Right lung (tissue), 5 donors: Measurements from ENCODE around the gene CCNK. TPM values are rescaled to one million over a fixed set of nuclear protein-coding genes. Genes with fewer than 3 reads are reported as not detected.

Experiments used
- DNase-seq, 2 donors: peaks; one replicate each; pipeline ENCODE4 v3.0.0-alpha.2; 2013
- polyA plus RNA-seq, 5 donors: library from polyadenylated mRNA; unstranded; fragments of 120-200 nt; gene quantifications; one replicate each; pipeline versions ENCODE4 v1.2.1 to v1.2.3, GENCODE V29; 2013; ENCODE audit warnings: inconsistent platforms in 1 of 5, low replicate concordance in 1 of 5; ENCODE audit not compliant: insufficient read length in 5 of 5, insufficient read depth in 1 of 5

CCNK gene
- polyA plus RNA-seq, 5 donors, result 38.0 to 48.6 (median 43.6) TPM

DNA sequence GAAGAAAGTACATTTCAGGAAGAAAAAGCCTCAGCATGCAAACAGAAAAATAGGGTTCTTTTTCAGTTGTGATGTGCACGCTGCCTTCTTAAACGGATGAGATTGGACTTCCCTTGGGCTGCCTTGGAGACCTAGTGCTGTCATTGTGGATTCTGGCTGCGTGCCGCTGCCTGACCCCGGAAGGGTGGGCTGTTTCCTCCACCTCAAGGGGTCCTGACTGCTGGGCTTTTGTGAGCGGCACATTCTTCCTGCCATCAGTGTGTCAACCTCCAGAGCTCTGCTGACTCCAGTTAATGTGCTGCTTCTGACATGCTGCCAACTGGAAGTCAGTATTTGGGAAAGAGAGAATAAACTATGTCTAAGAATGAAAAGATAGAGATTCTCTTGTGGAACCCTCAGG lies 25.1 kb downstream of the CCNK start:
- DNase-seq, result no peak

DNA sequence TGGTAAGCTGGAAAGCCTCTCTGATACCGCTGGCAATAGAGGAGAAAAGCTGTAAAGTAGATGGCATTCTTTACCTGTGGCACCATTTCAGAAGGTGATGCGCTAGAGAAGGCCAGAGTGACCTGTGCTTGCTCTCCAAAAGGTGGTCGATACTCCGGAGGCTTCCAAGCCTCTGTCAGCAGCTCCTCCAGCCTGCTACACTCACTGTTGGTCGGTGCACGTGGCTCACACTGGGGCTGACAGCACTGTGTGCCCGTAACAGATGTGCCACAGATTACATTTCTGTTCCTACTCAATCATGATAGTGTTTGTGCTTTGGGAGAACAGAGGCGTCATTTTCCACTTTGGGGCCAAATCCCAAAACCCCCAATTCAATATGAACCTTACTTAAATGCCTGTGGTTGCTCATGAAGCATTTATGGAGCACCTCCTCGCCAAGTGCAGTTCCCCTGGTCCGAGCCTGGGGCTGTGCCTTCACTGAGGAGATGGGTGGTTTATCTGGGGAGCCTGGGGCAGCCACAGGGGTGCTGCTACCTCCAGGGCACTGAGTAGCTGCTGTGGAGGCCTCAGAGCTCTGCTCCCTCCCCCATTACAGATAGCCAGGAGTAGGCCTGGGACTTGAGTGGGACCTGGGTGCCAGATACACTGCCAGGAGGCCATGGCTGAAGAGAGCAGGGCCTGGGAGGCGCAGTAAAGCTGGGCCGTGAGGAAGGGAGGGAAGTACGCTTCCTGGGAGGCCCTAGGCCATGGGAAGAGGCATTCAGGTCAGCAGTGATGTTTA lies 26.8 kb downstream of the CCNK start:
- no peak for DNase-seq

GRCh38 chr14:99508896-99509629 lies 27.9 kb downstream of the CCNK start:
- no peak for DNase-seq

- DNase-seq, result no peak
These were observed 28.8 kb downstream of the CCNK start for GRCh38 chr14:99509871-99510555.

GRCh38 chr14:99510556-99511139 lies 29.4 kb downstream of the CCNK start:
- no peak for DNase-seq

- no peak for DNase-seq
These were observed 30.4 kb downstream of the CCNK start for GRCh38 chr14:99511421-99512109.

DNA sequence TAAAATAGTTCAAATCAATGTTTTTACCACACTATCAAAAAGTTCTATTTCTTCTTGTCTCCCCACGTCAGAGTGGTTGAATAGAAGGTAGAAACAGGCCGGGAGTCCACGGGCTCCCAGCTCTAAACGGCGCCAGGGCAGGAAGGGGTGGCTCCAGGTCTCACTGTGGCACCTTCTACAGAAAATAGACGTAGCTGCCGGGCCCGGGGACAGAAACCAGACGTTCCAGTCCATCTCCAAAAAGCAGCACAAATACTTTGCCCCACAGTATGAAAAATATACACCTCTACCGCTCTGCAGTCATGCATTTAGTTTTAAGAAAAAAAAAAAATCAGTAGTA lies 30.9 kb downstream of the CCNK start:
- DNase-seq, result no peak

GRCh38 chr14:99512571-99513182 lies 31.5 kb downstream of the CCNK start:
- DNase-seq, result no peak

DNA sequence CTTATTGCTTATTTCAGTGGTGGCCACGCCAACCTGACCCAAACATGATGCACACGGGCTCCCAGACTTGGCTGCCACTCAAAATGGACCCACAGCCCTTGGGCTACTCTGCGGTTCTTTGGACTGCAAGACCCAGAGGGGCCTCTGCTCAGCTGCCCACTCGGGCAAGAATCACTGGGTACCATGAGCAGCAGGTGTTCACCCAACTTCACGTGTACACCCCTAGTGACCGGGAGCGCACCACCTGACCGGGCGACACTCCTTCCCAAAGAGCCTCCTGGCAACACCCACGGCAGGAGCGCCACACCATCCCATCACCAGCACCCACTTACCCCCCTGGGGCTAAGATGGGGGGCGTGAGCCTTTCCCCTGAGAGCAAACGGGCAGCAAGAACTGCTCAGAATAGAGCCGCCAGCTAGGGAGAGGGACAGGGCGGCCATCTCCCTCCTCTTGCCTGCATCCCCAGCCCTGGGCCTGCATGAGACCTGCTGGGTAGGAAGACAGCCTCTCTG lies 32.0 kb downstream of the CCNK start:
- no peak for DNase-seq

- no peak for DNase-seq
These were observed 32.8 kb downstream of the CCNK start for GRCh38 chr14:99513946-99514551.

GRCh38 chr14:99514552-99515300 lies 33.5 kb downstream of the CCNK start:
- DNase-seq, result no peak

DNA sequence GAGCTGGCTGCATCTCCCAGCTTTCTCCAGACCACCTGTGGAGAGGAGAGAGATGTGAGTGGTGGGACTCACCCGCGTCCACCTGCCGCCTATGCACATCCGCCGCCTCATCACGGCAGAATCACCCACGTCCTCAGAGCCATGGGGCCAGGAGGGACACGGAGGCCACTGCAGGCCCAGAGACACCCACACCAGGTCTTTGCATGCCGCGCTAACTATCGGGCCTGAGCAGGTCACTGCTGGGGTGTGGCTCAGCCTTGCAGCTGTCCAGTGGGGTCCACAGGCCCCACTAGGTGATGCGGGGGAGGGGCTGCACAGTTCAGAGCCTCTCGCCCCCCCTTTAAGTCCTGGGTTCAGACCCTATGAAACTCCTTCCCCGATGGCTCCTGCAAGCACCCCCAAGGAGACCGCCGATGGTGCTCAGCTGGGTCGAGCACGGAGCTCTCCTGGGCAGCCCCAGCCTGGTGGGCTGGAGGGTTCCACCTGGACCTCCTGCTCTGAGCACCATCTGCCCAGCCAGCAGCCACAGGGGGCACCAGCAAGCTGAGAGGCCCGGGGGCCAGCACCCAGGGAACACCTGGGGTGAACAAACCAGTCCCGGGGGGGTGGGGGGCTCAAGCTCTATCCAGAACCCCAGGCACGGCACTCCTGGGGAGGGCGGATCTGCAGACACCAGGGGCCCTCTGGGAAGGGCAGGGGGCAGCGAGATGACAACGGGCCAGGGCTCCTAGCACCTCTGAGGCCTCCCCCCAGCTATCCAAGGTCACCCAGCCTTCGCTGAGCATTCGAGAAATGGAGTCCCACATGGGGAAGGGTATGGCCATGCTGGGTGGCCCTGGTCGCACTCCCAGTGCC lies 34.3 kb downstream of the CCNK start:
- no peak for DNase-seq

DNA sequence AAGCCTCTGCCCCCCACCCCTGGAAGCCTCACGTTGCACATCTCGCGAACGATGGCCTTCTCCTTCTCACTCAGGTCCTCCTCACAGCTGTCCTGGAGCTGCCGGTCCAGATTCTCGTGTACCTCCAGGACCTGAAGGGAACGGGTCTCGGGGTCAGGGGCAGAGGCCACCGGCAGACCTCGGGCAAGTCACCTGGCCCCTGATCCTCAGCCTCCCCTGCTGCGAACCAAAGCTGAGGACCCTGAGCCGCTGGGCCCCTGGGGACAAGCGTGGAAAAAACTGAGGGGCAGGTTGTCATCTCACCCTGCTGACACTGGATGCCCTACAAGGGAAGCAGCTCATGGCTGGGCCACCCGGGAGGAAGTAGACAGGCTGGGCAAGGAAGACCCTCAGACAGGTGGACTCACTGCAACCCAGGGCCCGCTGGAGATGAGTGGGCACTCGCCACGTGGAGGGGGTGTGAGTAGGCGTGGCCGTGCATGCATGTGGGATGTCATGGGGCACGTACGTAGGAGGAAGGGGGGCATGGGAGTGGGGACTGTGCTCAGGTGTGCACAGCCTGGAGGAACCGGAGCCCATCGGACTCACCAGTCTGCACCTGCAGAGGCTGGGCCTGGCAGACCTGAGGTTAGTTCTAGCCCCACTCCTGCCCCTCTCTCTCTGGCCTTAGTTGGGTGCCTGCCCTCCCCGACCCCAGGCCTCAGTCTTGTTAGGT lies 35.1 kb downstream of the CCNK start:
- DNase-seq, result no peak

DNA sequence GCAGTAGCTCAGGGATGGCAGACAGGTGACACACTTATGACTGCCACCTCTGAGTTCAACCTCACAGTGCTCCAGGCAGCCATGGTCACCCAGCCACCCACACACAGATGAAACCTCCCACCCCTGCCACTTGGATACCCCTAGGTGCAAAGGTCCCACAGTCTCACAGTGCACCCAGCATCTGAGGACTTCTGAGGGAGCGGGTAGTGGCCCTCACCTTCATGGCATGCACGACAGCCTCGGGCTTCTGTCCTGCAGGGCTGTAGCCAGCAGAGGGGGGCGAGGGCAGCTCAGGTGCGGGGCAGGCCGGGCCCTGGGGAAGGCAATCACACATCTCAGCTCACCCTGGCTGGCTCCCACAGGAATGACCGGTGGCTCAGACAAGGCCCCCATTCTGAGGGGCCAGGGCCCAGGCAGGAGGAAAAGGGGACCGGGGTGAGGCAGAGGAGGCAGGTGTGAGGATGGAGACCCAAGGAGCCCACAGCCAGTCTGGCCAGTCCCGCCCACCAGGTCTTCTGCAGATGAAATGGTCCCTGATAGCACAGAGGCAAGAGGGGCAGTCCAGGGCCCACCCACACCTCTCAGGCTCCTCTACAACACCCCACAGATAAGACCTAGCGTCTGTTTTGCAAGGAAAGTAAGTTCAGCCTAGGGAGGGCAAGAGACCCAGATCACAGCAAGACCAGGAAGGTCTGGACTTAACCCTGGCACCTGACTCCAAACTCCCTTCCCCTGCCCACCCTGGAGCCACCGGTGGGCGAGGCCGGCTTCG lies 35.8 kb downstream of the CCNK start:
- no peak for DNase-seq

- no peak for DNase-seq
These were observed 36.6 kb downstream of the CCNK start for GRCh38 chr14:99517643-99518381.

GRCh38 chr14:99518441-99519346 lies 37.5 kb downstream of the CCNK start:
- DNase-seq, result peak; percentile 38 to 52
